GM19035 (cell line): ENCODE measurements around the gene IRF2BP2.

ENCODE experiments used
- ATAC-seq: cut with Tn5 transposase; IDR thresholded peaks from one replicate; pipeline ENCODE4 v1.9.1; 2021; ENCODE audit not compliant: unreplicated experiment

IRF2BP2 gene

DNA sequence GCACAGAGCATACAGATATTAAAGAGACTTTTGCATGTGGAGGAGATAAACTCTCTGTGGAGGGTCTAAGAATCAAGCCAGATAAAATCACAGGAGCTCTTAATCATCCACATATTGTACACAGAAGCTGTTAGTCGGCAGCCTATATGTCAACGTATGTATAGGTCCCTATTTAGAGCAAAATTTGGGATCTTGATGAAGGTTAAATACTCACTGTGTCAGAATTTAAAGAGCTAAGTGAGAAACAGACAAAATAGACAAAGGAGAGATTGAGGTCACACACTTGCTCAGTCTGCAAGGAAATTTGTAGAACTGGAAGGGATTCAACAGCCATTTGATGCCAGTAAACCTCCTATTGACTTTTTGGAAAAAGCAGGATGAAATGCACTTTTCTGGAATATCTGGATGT lies 4.1 kb upstream of the IRF2BP2 start:
- no peak for ATAC-seq

DNA sequence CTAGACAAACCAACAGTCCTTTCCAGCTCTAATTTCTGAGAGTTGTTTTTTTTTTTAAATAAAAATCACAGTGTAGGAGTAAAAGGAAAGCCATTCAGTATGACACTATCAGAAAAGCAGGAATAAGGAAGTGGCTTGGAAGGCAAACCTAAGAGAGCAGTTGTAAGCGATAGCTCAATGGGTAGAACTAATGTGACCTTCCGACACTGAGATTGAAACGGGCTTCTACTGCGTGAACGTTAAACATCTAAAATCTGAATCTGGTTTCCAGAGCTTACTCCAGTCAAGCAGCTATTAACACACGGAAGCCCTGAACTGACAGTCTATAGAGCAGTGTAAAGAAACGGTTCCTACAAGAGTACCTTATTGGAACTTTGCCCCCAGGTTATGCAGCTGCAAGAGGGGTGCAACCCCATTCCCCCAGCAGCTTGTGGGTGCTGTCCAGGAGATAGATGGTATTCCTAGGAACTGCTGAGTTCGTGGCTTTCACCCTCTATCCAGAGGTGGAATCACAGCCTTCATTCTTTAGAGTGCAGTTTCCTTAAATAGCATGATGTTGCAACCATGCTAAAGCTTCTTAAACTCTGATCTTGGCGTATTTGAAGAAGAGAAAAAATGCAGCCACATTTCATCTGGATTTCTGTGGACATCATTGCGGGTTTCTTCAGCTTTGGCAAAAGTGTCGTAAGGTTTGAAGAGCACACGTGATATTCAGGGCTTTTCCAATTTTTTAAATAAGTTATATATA lies 3.3 kb upstream of the IRF2BP2 start:
- ATAC-seq: no peak

DNA sequence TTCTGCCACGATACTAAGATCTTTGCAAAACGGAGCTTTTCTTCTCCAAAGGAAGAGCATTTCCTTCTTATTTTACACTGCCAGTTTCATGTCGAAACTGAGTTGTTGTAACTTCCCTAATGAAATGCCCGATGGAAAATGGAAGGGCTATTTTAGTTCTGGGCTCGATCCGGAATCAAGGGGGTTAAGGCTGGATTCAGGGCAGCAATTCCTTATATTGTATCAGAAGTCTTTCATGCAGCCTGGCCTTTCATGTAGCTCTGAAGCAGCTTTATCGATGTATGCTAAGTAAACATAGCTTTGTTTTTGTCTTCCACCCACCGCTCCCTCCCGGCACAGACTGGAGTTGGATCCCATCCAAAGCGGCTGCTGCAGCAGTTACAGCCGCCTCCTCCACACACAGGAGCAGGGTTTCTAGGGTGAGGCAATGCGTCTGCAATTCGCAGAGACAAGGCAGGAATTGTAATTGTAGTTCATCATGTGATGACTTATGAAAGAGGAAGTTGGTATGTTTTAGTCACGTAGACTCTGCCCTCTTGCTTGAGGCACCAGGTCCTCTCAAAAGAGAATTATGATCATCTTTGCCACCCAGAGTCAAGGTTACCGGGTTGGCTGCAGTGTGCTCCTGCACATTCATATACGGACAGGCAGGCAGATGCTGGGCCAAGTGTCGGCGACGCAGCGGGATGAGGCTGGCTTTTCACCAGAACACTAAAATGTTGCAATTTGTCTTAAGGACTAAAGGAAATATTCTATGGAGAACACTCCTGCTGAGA lies 2.6 kb upstream of the IRF2BP2 start:
- ATAC-seq: peak; percentile 17

DNA sequence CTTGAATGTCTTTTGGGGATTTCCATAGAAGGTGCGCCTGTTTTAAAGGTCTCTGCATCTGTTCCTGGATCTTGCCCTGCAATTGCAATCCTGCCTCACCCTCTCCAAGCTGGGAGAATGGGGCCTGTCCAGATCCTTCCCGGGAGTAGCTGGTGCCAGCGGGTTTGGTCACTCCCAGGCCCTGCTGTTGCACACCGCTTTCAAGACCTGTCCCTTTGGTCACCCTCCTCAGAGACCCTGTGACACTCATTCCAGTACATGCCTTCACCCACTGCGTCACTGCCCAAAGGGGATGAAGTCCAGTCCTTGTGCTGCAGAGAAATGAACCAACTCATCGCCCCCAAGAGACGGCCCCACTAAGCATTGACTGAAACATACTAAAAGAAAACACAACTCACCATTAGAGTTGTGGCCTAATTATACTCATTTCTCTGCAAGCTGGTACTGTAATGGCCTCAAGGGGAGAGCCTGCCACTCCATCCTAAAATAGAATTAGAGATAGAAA lies 1.9 kb upstream of the IRF2BP2 start:
- no peak for ATAC-seq

DNA sequence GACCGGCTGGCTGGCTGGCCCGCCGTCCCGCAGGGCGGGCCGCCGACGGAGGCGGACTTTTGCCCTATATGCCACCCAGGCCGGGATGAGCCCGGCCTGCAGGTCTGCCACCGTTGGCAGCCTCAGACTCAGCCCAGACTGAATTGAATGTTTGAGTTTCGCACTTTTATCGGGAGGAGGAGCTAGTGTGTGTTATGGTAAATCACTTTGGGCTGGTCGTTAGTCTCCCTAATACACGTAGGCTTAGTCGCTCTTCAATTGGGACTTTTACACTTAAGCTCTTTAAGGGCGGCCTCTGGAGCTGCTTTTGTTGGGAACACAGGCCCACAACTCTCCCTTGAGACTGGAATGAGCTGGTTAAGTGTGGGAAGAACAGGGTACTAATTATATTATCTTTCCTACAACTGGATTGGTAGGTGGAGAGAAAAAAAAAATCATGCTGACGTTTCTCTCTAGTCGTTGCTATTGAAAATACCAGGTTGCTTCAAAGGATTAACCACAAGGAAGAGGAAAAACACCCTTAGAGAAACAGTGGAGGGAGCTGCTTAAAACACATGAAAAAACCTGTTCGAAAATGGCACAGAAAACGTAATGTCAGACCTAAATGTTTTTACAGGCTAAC lies 1.4 kb upstream of the IRF2BP2 start:
- peak; percentile 27 for ATAC-seq

DNA sequence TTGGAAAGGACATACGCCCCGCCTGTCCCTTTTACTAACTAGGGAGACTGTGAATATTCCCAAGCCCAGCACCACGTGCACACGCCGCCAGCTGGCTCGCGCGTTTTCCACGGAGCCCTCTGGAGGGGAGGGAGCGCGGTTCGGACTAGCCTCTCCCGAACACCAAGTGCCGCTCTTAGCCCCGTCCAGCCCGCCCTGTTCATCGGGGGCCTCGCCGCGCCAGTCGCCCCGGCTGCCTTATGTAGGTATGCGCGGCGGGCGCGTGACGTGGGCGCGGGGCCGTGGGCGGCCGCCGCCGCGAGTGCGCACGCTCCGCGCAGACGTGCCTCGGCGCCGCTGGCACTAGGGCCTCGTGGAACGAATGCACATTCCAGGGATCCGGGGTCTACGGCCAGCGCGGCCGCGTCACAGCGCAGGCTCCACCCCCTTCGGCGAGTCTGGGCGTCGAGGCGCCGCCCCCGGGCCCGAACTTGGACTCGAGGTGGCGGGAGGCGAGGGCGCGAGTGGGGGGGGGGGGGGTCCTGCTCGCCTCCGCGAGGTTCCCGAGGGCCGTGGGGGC lies 767 bp upstream of the IRF2BP2 start:
- ATAC-seq: peak; percentile 40

DNA sequence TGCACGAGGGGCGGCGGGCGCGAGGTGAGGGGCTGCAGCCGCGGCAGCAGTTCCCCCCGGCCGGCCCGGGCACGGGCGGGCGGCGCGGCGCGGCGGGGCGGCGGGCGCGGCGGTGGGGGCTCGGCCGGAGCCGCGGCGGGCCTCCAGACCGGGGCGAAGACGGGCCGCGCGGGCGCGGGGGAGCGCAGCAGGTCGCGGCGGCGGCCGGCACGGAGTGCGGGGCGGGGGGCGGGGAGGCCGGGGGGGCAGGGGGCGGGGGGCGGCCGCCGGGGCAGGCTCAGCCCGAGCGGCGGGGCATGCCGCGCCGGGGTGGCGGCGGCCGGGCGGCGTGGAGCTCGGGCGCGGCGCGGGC lies 311 bp downstream of the IRF2BP2 start:
- ATAC-seq: peak; percentile 0

DNA sequence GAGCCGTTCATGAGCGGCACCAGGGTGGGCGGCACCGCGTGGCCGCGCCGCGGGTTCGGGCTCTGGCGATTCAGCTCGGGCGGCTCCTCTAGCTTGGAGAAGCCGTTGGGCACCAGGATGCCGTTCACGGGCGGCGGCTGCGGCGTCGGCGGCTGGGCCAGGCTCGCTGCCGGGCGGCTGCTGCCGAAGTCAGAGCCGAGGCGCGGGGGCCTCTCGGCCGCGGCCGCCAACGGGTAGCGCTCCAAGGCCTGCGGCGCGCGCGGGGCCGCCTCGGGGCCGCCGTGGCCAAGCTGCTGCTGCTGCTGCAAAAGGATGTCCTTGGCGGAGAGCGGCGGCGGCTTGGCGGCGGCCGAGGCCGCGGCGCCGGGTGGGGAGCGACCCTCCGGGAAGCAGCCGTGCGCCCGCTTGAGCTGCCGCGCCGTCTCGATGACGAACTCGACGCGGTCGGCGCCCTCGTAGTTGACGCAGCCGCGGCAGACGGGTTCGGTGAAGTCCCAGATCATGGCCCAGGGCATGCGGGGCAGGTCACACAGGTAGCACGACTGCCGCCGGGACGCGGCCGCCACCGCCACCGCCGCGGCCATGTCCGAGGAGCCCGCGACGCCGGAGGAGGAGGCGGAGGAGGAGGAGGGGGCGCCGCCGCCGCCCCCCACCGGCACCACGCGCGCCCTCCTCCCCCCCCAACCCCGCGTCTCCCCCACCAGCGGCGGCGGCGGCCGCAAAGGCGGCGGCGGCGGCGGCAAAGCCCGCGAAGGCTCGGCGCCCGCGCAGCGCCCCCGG lies 877 bp downstream of the IRF2BP2 start:
- peak; percentile 8 for ATAC-seq

DNA sequence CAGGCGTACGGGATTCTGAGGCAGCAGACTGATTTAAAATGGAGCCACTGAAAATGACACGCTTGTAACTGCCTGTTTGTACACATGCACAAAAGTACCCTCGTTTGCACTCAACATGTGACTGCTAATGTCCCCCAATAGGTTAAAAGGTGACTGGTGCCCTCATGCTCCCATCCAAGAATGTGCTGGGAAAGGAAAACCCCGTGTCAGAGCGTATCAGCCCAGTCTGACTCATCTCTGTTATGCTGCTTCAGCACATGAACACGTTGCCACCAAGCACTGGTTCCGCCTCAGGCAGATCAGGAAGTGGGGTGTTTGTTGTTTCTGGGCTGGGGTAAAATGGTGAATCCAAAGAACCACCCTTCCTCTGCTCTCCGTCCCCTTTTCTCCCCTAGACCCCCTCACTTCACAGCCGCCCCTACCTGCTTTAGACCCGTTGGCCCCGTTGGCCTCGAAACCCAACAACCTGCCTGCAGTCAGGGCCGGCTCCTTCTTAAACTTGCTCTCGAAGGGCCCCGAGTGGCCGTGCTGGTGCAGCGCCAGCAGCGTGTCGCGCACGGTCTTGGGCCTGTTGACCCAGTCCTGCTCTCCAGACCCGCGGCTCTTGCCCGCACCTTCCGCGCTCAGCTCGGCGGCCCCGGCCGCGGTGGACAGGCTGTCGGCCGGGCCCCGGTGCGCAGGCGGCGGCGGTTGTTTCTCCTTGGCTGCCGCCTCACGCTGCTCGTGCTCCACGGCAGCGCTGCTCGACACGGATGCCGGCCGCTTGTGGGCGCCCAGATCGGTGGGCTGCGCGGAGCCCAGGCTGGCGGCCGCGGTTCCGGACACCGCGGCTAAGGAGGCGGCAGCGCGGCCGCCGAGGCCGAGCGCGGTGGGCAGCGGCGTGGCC lies 1.7 kb downstream of the IRF2BP2 start:
- peak; percentile 26 for ATAC-seq

DNA sequence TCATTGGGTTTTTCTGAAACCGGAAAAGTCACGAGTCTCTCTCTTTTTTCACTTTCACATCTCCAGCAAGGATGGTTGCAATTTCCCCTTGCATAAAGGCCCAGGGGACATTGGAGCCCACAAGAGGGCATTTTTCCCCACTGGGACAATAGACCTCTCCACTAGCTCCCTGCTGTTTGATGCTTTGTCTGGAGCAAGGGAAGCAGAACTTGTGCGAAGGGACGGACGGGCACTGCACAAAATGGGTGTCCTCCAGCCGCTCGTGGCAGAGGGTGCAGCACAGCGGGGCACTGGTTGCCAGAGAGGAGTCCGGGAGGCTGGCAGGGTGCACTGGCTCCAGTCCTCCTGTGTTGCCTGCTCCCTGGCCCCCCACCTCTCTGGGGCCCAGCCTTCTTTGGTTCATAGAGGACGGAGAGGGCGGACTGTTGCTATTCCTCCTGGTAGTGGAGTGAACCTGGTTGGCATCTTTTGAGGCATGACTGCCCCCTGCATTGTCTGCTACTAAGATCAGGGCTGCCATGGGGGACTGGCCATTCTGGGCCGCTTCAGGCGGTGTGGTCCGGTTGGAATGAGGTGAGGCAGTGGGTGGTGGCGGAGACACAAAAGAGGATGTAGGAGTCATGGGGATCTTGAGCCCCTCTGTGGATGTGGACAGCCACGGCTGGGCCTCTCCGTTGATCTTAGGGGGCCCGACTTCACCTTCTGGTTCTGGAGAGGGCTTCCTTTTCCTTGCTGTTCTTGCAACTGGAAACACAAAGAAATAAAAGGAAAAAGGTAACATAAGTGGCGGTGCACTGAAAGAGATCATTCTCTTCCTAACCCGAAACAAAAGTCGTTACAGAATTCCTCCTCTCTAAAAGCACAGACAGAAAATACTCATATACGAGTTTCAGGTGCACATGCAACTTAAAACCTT lies 2.6 kb downstream of the IRF2BP2 start:
- no peak for ATAC-seq

DNA sequence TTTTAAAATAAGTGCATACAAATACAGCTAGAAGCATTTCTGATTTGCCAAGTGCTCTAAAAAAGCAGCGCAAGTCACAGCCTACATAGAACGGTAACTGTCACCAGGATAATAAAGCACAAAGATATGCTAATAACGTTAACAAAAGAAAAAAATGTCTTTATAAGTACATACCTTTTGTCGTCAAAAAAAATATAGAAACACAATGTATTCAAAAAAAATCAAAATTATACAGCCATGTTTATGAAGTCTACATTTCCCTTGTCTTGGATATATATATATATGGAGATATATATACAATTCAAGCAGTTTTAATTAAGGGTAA lies 3.2 kb downstream of the IRF2BP2 start:
- no peak for ATAC-seq

DNA sequence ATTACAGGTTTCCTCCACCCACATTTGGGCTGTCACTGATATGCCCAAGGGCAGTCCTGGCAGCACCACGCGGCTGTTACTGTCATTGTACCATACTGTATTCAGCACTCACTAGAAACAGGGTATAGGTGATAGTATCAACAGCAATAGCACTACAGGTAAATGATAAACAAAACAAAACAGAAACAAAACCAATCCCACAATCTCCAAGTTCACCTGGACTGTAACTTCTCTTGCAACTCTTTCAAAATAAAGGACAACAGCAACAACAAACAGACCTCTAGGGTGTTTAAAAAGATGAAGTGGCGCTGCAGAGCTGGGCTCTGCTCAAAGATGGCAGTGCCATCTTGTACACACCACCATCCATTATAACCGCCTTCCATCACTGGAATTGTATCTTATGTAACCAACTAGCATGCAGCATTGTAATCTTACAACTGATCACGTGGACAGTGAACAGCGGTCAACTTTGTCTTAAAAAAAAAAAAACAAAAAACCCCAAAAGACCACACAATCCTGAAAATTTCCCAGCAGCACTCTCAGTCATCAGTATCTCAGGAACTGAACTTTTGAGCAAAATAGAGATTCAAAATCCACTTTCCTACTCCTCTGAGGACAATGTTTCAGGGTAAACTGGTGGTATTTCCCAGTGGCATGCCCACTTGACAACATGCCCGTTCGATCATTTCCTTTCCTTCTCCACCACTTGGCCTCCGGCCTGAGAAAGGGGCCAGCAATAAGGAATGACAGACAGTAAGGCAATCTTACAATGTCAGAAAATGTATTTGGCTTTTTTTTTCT lies 3.8 kb downstream of the IRF2BP2 start:
- ATAC-seq: no peak

DNA sequence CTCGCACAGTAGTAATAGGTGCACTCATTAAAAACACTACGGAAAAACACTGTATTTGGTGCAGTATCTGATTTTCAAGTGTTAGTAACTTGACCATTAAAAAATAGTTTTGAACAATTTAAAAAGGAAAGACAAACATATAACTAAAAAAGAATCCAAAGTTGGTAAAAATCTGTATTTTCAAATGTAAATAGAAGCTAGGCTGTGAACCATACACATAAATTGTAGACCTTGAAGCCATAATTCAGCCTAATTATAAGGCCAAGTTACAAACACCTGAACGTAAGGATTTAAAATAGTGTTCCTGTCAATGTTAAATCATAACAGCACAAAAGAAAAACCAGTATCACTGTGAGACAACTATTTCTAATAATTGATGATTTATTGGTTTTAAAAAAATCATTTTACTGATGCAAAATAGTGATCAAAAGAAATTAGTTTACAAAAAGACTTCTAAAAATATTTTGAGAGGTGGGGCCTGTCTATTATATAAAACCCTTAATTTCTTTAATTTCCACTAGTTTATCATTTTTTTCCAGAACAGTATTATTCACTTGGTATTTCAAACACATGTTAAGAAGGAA lies 4.5 kb downstream of the IRF2BP2 start:
- no peak for ATAC-seq

DNA sequence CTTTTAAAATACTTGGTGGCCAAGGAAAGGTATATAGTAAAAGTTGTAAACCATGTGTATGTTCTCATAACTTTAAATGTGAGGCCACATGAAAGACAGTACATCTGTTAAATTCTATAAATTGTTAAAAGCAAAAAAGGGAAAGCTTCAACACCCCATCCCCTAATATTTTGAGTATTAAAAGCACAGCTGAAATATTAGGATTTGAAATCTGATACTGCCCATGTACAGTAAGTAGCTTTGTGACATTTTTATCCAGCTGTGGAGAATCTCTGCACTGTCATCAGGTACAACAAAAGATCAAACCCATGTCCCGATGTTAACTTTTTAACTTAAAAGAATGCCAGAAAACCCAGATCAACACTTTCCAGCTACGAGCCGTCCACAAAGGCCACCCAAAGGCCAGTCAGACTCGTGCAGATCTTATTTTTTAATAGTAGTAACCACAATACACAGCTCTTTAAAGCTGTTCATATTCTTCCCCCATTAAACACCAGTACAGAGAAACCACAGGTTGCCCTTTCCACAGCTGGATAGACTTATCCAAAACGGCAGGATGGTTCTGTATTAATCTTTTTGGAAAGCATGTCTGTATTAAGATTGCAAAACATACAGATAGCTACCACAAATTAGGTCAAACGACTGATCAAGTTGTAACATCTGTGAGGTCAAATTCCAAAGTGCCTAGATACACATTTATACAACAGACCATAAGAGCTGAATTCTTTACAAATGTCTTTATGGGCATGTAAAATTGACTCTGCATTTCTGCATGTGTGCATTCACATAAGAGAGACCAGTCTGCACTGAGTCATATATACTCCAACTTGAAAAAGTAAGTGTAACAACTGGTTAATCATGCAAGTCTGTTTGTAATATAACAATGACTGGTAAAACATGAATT lies 5.2 kb downstream of the IRF2BP2 start:
- ATAC-seq: no peak

DNA sequence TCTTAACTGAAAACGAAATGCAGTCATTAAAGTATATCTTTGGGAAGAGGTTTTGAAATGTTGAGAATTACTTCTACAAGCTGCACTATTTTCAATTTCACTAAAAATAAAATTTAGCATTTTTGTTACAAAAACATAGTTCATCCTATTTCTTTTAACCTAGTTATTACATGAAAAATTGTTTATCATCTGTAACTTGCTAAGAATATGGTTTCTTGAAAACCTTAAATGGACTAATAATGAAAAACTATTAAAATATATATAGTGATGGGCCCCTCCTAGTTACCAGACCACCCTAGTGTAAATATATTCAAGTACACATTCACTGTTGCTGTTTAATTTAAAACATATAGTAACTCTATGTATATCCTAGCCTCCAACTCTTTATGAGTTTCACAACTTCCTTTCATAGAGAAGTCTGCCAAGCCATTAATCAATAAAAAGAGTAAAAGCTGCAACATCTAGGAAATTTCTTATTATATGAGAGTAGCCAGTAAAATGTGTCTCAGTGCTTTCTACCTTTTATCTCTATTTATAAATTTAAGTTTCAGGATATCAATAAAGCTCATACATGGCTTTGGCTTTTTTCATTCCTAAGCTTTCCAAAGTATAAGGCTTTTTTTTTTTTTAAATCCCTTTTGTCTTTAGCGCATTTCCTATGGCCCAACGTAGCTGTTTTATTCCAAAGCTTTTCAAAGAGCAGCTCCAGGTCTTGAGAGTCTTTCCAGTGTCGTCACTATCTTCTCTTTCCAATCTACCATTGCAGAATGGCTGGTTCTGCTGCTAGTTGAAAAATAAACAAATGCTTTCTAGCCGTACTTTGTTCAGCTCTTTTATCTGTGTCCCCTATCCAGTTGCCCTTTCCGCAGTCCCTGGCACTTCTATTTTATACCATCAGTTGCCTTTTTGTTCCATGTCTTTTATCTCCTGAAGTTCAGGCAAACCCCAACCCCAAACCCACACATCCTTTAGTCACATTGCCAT lies 6.5 kb downstream of the IRF2BP2 start:
- ATAC-seq: no peak
